Measurements from ENCODE around the gene DOK5. TPM values are rescaled to one million over a fixed set of nuclear protein-coding genes. Genes with fewer than 3 reads are reported as not detected.

DOK5 gene
- total RNA-seq: 29.6 and 35.9 TPM in 2 replicates

GRCh38 chr20:54475334-54476168 lies at the start of gene DOK5:
DOK5 (plus strand) TSS chr20:54475593; CDS start chr20:54475947, 354 bp downstream.

